ACHN (cell line): ENCODE measurements around the gene TRABD2B.

Source experiments
- DNase-seq: peaks from one replicate; pipeline ENCODE4 v3.0.0-alpha.2; 2015
- in situ Hi-C: cut with HindIII; loops from 2 replicates; pipeline ENCODE4 v1.10.0; 2017; ENCODE audit warnings: low sequenced_read_pairs, low pct_ligation_motif_present, low pct_unique_long_range_greater_than_20kb

The TRABD2B gene

GRCh38 chr1:47713975-47714767 is 283.0 kb downstream of the TRABD2B start:
- no peak for DNase-seq
- in situ Hi-C loops: no loop called here

- no peak for DNase-seq
- in situ Hi-C loops: no loop called here
Observed at GRCh38 chr1:47713333-47713953, 283.7 kb downstream of the TRABD2B start.

DNA sequence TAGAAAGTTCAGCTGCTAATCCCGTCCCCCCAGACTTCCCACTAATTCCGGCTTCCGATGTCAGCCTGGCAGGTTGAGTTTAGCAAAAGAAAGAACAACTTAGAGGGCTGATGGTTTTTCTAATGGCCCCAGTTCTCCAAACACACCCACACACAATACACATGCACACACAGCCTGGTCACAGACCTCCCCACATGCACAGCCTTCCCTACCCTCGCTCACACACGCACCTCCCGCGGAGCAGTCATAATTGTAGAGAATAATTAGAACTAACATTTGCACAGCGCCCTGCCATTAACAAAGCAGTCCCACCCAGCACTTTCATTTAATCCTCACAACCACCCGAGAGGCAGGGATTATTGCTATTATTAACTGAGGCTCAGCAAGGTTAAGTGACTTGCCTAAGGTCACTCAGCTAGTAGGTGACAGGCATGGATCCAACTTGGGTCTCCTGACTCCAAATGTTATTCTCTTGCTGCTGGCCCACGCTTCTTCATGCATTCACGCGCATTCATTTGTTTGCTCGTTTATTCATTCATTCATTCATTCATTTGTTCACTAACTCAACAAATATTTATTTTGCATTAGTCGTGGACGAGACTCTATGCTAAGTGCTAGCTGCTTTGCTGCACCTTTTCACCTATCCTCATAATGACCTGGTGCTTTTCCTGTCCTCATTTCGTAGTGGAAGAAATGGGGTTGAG is 284.4 kb downstream of the TRABD2B start:
- no peak for DNase-seq
- in situ Hi-C loops: no loop called here

- no peak for DNase-seq
- in situ Hi-C loops: no loop called here
Observed at GRCh38 chr1:47711848-47712492, 285.2 kb downstream of the TRABD2B start.

GRCh38 chr1:47711184-47711847 is 285.9 kb downstream of the TRABD2B start:
- in situ Hi-C loops: no loop called here
- no peak for DNase-seq
